Measurements from ENCODE around the gene RPRM.

- TF ChIP-seq, protein P1, sequence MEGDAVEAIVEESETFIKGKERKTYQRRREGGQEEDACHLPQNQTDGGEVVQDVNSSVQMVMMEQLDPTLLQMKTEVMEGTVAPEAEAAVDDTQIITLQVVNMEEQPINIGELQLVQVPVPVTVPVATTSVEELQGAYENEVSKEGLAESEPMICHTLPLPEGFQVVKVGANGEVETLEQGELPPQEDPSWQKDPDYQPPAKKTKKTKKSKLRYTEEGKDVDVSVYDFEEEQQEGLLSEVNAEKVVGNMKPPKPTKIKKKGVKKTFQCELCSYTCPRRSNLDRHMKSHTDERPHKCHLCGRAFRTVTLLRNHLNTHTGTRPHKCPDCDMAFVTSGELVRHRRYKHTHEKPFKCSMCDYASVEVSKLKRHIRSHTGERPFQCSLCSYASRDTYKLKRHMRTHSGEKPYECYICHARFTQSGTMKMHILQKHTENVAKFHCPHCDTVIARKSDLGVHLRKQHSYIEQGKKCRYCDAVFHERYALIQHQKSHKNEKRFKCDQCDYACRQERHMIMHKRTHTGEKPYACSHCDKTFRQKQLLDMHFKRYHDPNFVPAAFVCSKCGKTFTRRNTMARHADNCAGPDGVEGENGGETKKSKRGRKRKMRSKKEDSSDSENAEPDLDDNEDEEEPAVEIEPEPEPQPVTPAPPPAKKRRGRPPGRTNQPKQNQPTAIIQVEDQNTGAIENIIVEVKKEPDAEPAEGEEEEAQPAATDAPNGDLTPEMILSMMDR (IDR thresholded peaks at IDR 0.05; ENCODE audit: low read depth, low read length, missing input control), result peak; percentile 77
- TF ChIP-seq FOXA1 (IDR thresholded peaks at IDR 0.05) (no peak), SP1 (IDR thresholded peaks at IDR 0.05) (no peak), RAD21 (IDR thresholded peaks at IDR 0.05) (peak; percentile 57 to 68), REST (IDR thresholded peaks at IDR 0.05) (no peak), JUND (IDR thresholded peaks at IDR 0.05) (no peak)
- TF ChIP-seq, protein P2, sequence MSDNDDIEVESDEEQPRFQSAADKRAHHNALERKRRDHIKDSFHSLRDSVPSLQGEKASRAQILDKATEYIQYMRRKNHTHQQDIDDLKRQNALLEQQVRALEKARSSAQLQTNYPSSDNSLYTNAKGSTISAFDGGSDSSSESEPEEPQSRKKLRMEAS (IDR thresholded peaks at IDR 0.05), result no peak
Measured at GRCh38 chr2:153478289-153479261, at the start of gene RPRM.

Measured in liver (tissue), 3 donors.